Panc1 (cell line): Measurements from ENCODE around the gene FES. TPM values are rescaled to one million over a fixed set of nuclear protein-coding genes. Genes with fewer than 3 reads are reported as not detected.
A peak's percentile ranks its signal among the peaks of the same experiment; 100 is the strongest.

ENCODE experiments used
- ATAC-seq: fragments of 200-7000 bp; cut with Tn5 transposase; 2 replicates; pipeline ENCODE4 v1.9.1; 2020; ENCODE audit warnings: mild to moderate bottlenecking, moderate library complexity
- BruUV-seq: library from RNA; stranded (reverse); fragments of 400-500 nt; replicated peaks from 2 replicates; lab custom pipeline; 2021; lab: Mats Ljungman, UMichigan
- CTCF ChIA-PET: fragments of 300-600 bp; sonication (Branson Sonifier 250); formaldehyde crosslinking; loops from one replicate; lab custom pipeline; 2022; ENCODE audit warnings: antibody characterized with exemption; lab: Charles Lee
- POLR2A ChIA-PET: fragments of 300-600 bp; sonication (Branson Sonifier 250); formaldehyde crosslinking; loops from one replicate; lab custom pipeline; 2022; ENCODE audit warnings: antibody characterized with exemption; lab: Charles Lee
- DNase-seq: peaks from one replicate; pipeline ENCODE4 v3.0.0-alpha.2; 2010; ENCODE audit warnings: low read depth, low spot score
- H3K27ac ChIP-seq: 2 replicates; pipeline ENCODE4 v1.5.1; 2011; ENCODE audit warnings: mild to moderate bottlenecking, low read length, inconsistent platforms
- H3K27me3 ChIP-seq: fragments of 200-500 bp; sonication (Bioruptor generic); 2 replicates; pipeline ENCODE4 v1.6.0; 2014; ENCODE audit warnings: low read length, inconsistent platforms; ENCODE audit not compliant: control insufficient read depth, insufficient read depth
- H3K36me3 ChIP-seq: fragments of 200-500 bp; sonication (Bioruptor generic); 2 replicates; pipeline ENCODE4 v1.5.1; 2014; ENCODE audit warnings: inconsistent platforms, mild to moderate bottlenecking, low read length, moderate library complexity; ENCODE audit not compliant: control insufficient read depth, insufficient read depth
- H3K4me1 ChIP-seq: 2 replicates; pipeline ENCODE4 v1.5.1; 2011; ENCODE audit warnings: inconsistent platforms, mild to moderate bottlenecking, low read length, moderate library complexity; ENCODE audit not compliant: control insufficient read depth, insufficient read depth
- H3K4me3 ChIP-seq, 2 experiments: 2 replicates each; pipeline ENCODE4 v1.5.1; 2011 to 2012; ENCODE audit warnings: low read depth in 2 of 2, low read length in 2 of 2, mild to moderate bottlenecking in 2 of 2, inconsistent platforms in 1 of 2, moderate library complexity in 1 of 2
- H3K9me3 ChIP-seq: fragments of 200-500 bp; sonication (Bioruptor generic); 2 replicates; pipeline ENCODE4 v1.5.1; 2014; ENCODE audit warnings: low read depth, mild to moderate bottlenecking, inconsistent platforms, low read length, moderate library complexity; ENCODE audit not compliant: control insufficient read depth, insufficient read depth
- CTCF ChIP-seq: fragments of 450-650 bp; IDR thresholded peaks from 2 replicates; pipeline ENCODE4 v1.5.1; 2017; ENCODE audit warnings: mild to moderate bottlenecking
- POLR2AphosphoS5 ChIP-seq: IDR thresholded peaks from 2 replicates; pipeline ENCODE4 v1.6.1; 2012; ENCODE audit warnings: mild to moderate bottlenecking, low read depth, low read length, moderate library complexity
- REST ChIP-seq, 2 experiments: IDR thresholded peaks; 2 replicates each; pipeline ENCODE4 v1.6.1; 2011 to 2012; ENCODE audit warnings: low read depth in 2 of 2, control low read depth in 1 of 2, low read length in 1 of 2, mild to moderate bottlenecking in 1 of 2, moderate library complexity in 1 of 2; ENCODE audit not compliant: insufficient read depth in 1 of 2
- SIN3A ChIP-seq: IDR thresholded peaks from 2 replicates; pipeline ENCODE4 v1.6.1; 2012; ENCODE audit warnings: low read depth, mild to moderate bottlenecking, low read length, moderate library complexity, borderline replicate concordance; ENCODE audit not compliant: insufficient read depth
- TCF7L2 ChIP-seq: IDR thresholded peaks from 2 replicates; pipeline ENCODE4 v1.6.1; 2011; ENCODE audit warnings: mild to moderate bottlenecking, low read depth, low read length, inconsistent platforms
- in situ Hi-C: cut with HindIII; loops from 2 replicates; pipeline ENCODE4 v1.10.0; 2016; ENCODE audit warnings: low sequenced_read_pairs, low pct_unique_long_range_greater_than_20kb
- intact Hi-C: fragments of 100-400 bp; cut with micrococcal nuclease; formaldehyde crosslinking; loops from one replicate; pipeline ENCODE4 v1.10.0; 2022; ENCODE audit not compliant: unreplicated experiment
- total RNA-seq: library from RNA; stranded (reverse); gene quantifications from one replicate; pipeline ENCODE4 v1.2.1, GENCODE V29; 2021; ENCODE audit not compliant: unreplicated experiment

FES gene
- total RNA-seq, 1 experiment from 2014 or later, result 0.64 TPM

GRCh38 chr15:90838139-90838538, 46.2 kb upstream of the FES start:
- Histone ChIP-seq H3K27ac (no peak overlapping the region), H3K27me3 (no peaks in the 10 kb centered on the region), H3K9me3 (no peaks in the 10 kb centered on the region), H3K4me3 (no peak overlapping the region), H3K36me3 (no peaks in the 10 kb centered on the region), H3K4me1 (no peaks in the 10 kb centered on the region)
- no TSS peak for BruUV-seq
- intact Hi-C loops, result no loop called here
- in situ Hi-C loops, result no loop called here
- ATAC-seq (0 out of 2 replicates have a peak, but pooled peaks have one; percentile 28), DNase-seq (no peak)
- ChIA-PET CTCF (no interaction called here), POLR2A (no interaction called here)
- TF ChIP-seq TCF7L2, result no peak

- H3K9me3 ChIP-seq, result no peaks in the 10 kb centered on the region
- CTCF ChIA-PET, result no interaction called here
- H3K36me3 ChIP-seq, result no peaks in the 10 kb centered on the region
- intact Hi-C loops, result no loop called here
- H3K4me3 ChIP-seq, result no peak overlapping the region
- in situ Hi-C loops, result no loop called here
- POLR2A ChIA-PET, result no interaction called here
- DNase-seq (no peak), ATAC-seq (no peak)
- TF ChIP-seq CTCF (no peak), SIN3A (no peak), TCF7L2 (no peak), POLR2AphosphoS5 (no peak), REST (IDR thresholded peaks at IDR 0.05; ENCODE audit: insufficient read depth in 1 of 2, low read depth in 2 of 2, low read length in 1 of 2) (no peak)
- no TSS peak for BruUV-seq
- H3K4me1 ChIP-seq, result no peaks in the 10 kb centered on the region
- no peak overlapping the region for H3K27ac ChIP-seq
- H3K27me3 ChIP-seq, result no peaks in the 10 kb centered on the region
These were observed 45.8 kb upstream of the FES start for GRCh38 chr15:90838544-90838943.

GRCh38 chr15:90839187-90840071, 44.9 kb upstream of the FES start:
- ChIA-PET POLR2A (interaction anchor here (0.5 kb wide), 1 partner anchor 21 kb away, joined by 3 read pairs; no protein-coding TSS in a partner anchor), CTCF (interaction anchor here (0.5 to 0.6 kb wide), 2 partner anchors 20 to 627 kb away, joined by 3 to 5 read pairs; no protein-coding TSS in a partner anchor)
- Histone ChIP-seq H3K36me3 (no peaks in the 10 kb centered on the region), H3K9me3 (no peaks in the 10 kb centered on the region), H3K4me3 (no peak overlapping the region), H3K4me1 (no peaks in the 10 kb centered on the region), H3K27ac (no peak overlapping the region), H3K27me3 (no peaks in the 10 kb centered on the region)
- ATAC-seq, result 0 out of 2 replicates have a peak, but pooled peaks have one; percentile 29
- BruUV-seq, result no TSS peak
- in situ Hi-C loops, result no loop called here
- no peak for TF ChIP-seq SIN3A
- no peak for TF ChIP-seq POLR2AphosphoS5
- TF ChIP-seq TCF7L2, result no peak
- TF ChIP-seq REST (IDR thresholded peaks at IDR 0.05; ENCODE audit: insufficient read depth in 1 of 2, low read depth in 2 of 2, low read length in 1 of 2), result no peak
- TF ChIP-seq CTCF, result no peak
- intact Hi-C loops, result no loop called here
- no peak for DNase-seq
